SK-N-MC (cell line): Measurements from ENCODE around the gene METRN.

ENCODE experiments used
- EZH2 ChIP-seq: fragments of 200-600 bp; sonication (generic); IDR thresholded peaks from one replicate; pipeline ENCODE4 v1.6.1; 2017; ENCODE audit warnings: antibody characterized with exemption
- FOXP2 ChIP-seq: optimal IDR thresholded peaks from 2 replicates; pipeline ENCODE3; 2011; ENCODE audit warnings: mild to moderate bottlenecking, moderate library complexity; ENCODE audit not compliant: insufficient read depth; ENCODE audit errors: extremely low read length, control extremely low read depth
- POLR2AphosphoS5 ChIP-seq: IDR thresholded peaks from 2 replicates; pipeline ENCODE4 v1.6.1; 2012; ENCODE audit warnings: mild to moderate bottlenecking, low read depth, low read length, borderline replicate concordance

DNA sequence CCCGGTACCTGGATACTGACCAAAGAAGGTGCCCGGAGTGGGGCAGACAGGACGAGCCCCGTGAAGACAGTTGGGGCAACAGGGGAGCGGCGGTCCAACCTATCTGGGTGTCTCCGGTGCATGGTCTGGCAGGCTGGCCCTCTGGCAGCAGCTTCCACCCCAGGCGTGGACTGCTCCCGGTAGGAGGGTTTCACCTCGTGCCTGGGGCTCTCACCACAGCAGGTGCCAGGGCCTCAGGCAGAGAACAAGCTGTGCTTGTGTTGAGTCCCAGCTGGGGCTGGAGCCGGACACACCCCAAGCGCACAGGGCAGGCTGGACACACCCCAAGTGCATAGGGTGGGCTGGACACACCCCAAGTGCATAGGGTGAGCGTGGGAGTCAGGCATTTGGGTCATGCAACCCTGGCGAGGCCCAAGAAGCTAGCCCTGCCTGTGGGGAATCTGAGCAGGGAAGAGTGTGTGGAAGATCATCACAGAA is 7.8 kb upstream of the METRN start:
- TF ChIP-seq POLR2AphosphoS5 (no peak), EZH2 (no peak), FOXP2 (no peak)
